ENCODE results near the gene FASTKD2.

DNA sequence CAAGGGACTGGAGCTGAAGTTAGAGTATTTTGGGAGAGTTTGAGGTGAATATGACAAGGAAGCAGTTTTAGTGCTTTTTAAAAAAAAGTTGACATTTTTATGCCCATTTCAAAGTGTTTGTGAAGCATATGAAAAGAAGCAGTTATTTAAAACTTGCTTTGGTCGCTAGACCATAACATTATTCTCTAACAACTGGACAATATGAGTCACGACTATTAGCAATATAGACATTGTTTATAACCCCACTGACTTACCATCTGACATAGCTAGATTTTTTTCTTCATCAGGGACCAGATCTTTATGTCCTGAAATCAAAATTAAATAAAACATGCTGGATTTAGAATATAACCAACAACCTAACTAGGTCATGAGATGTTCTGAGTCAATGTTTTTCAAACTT is 24.6 kb upstream of the FASTKD2 start:
- no peak for TF ChIP-seq ZNF366 (tag by site-specific recombination; conservative IDR thresholded peaks at IDR 0.05)
- TF ChIP-seq ZNF76 (tag by site-specific recombination; IDR thresholded peaks at IDR 0.05; ENCODE audit: borderline replicate concordance, low read depth) = no peak
- TF ChIP-seq, protein P1, sequence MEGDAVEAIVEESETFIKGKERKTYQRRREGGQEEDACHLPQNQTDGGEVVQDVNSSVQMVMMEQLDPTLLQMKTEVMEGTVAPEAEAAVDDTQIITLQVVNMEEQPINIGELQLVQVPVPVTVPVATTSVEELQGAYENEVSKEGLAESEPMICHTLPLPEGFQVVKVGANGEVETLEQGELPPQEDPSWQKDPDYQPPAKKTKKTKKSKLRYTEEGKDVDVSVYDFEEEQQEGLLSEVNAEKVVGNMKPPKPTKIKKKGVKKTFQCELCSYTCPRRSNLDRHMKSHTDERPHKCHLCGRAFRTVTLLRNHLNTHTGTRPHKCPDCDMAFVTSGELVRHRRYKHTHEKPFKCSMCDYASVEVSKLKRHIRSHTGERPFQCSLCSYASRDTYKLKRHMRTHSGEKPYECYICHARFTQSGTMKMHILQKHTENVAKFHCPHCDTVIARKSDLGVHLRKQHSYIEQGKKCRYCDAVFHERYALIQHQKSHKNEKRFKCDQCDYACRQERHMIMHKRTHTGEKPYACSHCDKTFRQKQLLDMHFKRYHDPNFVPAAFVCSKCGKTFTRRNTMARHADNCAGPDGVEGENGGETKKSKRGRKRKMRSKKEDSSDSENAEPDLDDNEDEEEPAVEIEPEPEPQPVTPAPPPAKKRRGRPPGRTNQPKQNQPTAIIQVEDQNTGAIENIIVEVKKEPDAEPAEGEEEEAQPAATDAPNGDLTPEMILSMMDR (tag by site-specific recombination; IDR thresholded peaks at IDR 0.05) = no peak
- no peak for TF ChIP-seq ZNF274 (IDR thresholded peaks at IDR 0.05; ENCODE audit: low read length)
- TF ChIP-seq ZNF274 (tag by site-specific recombination; IDR thresholded peaks at IDR 0.05; ENCODE audit: borderline replicate concordance) = no peak
- TF ChIP-seq ZNF121 (tag by site-specific recombination; IDR thresholded peaks at IDR 0.05) = no peak
- TF ChIP-seq SALL2 (tag by site-specific recombination; IDR thresholded peaks at IDR 0.05; ENCODE audit: borderline replicate concordance) = no peak
- no peak for TF ChIP-seq ZNF114 (tag by site-specific recombination; IDR thresholded peaks at IDR 0.05)
- no peak for TF ChIP-seq REPIN1 (tag by site-specific recombination; IDR thresholded peaks at IDR 0.05; ENCODE audit: low read depth)
- TF ChIP-seq HOXD13 (CRISPR knock-in tag; IDR thresholded peaks at IDR 0.05; ENCODE audit: borderline replicate concordance) = no peak
